HepG2 (cell line): Measurements from ENCODE around the gene TNFRSF6B. TPM values are rescaled to one million over a fixed set of nuclear protein-coding genes. Genes with fewer than 3 reads are reported as not detected.
A peak's percentile ranks its signal among the peaks of the same experiment; 100 is the strongest.

Experiments used
- AKAP8 ChIP-seq: sonication (generic); formaldehyde crosslinking; IDR thresholded peaks from 2 replicates; pipeline ENCODE4 v1.5.1; 2020; ENCODE audit warnings: mild to moderate bottlenecking, missing genetic modification reagents
- ARID4A ChIP-seq: sonication (generic); formaldehyde crosslinking; IDR thresholded peaks from 2 replicates; pipeline ENCODE4 v1.5.0; 2020; ENCODE audit warnings: mild to moderate bottlenecking, missing genetic modification reagents, borderline replicate concordance
- ATAD3A ChIP-seq: sonication (generic); formaldehyde crosslinking; IDR thresholded peaks from 2 replicates; pipeline ENCODE4 v1.4.0; 2020; ENCODE audit warnings: missing genetic modification reagents
- GTF2F1 ChIP-seq: fragments of 150-350 bp; IDR thresholded peaks from 2 replicates; pipeline ENCODE4 v1.6.1; 2014; ENCODE audit warnings: low read length
- HNF1B ChIP-seq: sonication (generic); formaldehyde crosslinking; IDR thresholded peaks from 2 replicates; pipeline ENCODE4 v1.5.1; 2020; ENCODE audit warnings: mild to moderate bottlenecking, moderate library complexity, missing genetic modification reagents
- MED1 ChIP-seq: sonication (generic); formaldehyde crosslinking; IDR thresholded peaks from 2 replicates; pipeline ENCODE4 v1.4.0; 2020; ENCODE audit warnings: missing genetic modification reagents
- PBX2 ChIP-seq: IDR thresholded peaks from 2 replicates; pipeline ENCODE4 v1.6.1; 2016; ENCODE audit warnings: control low read depth
- REXO4 ChIP-seq: sonication (generic); formaldehyde crosslinking; IDR thresholded peaks from 2 replicates; pipeline ENCODE4 v1.8.0; 2022; ENCODE audit warnings: missing genetic modification reagents, mild to moderate bottlenecking, borderline replicate concordance
- RNF219 ChIP-seq: sonication (generic); formaldehyde crosslinking; IDR thresholded peaks from 2 replicates; pipeline ENCODE4 v1.5.0; 2020; ENCODE audit warnings: mild to moderate bottlenecking, missing genetic modification reagents
- SMAD9 ChIP-seq: sonication (generic); formaldehyde crosslinking; IDR thresholded peaks from 2 replicates; pipeline ENCODE4 v1.5.1; 2020; ENCODE audit warnings: mild to moderate bottlenecking, missing genetic modification reagents
- ZBTB43 ChIP-seq: sonication (generic); formaldehyde crosslinking; conservative IDR thresholded peaks from 2 replicates; pipeline ENCODE4 v1.4.0; 2020; ENCODE audit warnings: missing genetic modification reagents
- ZNF121 ChIP-seq: sonication (generic); formaldehyde crosslinking; IDR thresholded peaks from 2 replicates; pipeline ENCODE4 v1.5.0; 2020; ENCODE audit warnings: mild to moderate bottlenecking, missing genetic modification reagents
- ZNF143 ChIP-seq: sonication (generic); formaldehyde crosslinking; IDR thresholded peaks from 2 replicates; pipeline ENCODE4 v1.4.0; 2020; ENCODE audit warnings: missing genetic modification reagents
- ZNF17 ChIP-seq: sonication (generic); formaldehyde crosslinking; IDR thresholded peaks from 2 replicates; pipeline ENCODE4 v1.5.0; 2020; ENCODE audit warnings: mild to moderate bottlenecking, missing genetic modification reagents
- ZNF362 ChIP-seq: sonication (generic); formaldehyde crosslinking; IDR thresholded peaks from 2 replicates; pipeline ENCODE4 v1.4.0; 2020; ENCODE audit warnings: missing genetic modification reagents, mild to moderate bottlenecking, borderline replicate concordance
- ZNF543 ChIP-seq: sonication (generic); formaldehyde crosslinking; IDR thresholded peaks from 2 replicates; pipeline ENCODE4 v1.4.0; 2020; ENCODE audit warnings: mild to moderate bottlenecking, missing genetic modification reagents
- ZSCAN9 ChIP-seq: IDR thresholded peaks from 2 replicates; pipeline ENCODE4 v1.6.1; 2016; ENCODE audit warnings: borderline replicate concordance
- polyA plus RNA-seq, 8 experiments: library from polyadenylated mRNA; depleted of rRNA in 3 of 8; stranded (reverse) in 7 of 8; unstranded in 1 of 8; fragments of >200 nt; fragmentation: Illumina TruSeq in 4 of 8; extraction: Trizol in 4 of 8; gene quantifications; 2 replicates each; pipeline versions ENCODE4 v1.2.1 to v1.2.3, GENCODE V29; 2011 to 2016; ENCODE audit warnings: low read depth in 4 of 8, missing spikeins in 1 of 8, mixed read lengths in 1 of 8; ENCODE audit not compliant: insufficient read depth in 1 of 8
- total RNA-seq, 5 experiments: library from RNA; depleted of rRNA; stranded (reverse); fragments of >200 nt; fragmentation: Illumina TruSeq; extraction: Trizol; gene quantifications; 2 replicates each; pipeline ENCODE4 v1.2.3, GENCODE V29; 2016; ENCODE audit warnings: low read depth in 1 of 5

TNFRSF6B gene
- total and polyA plus RNA-seq, 2 of the 13 experiments (the other 11 are each of a cell fraction or from before 2014, with no cell fraction given), result 0.24 TPM; not detected in 1

GRCh38 chr20:63736893-63737694 lies 40.6 kb downstream of the TNFRSF6B start (continued):
- TF ChIP-seq SMAD9 (CRISPR knock-in tag), result no peak
- TF ChIP-seq ZNF543 (CRISPR knock-in tag), result no peak; the same call in 1 of the 2 replicates
- no peak for TF ChIP-seq ZSCAN9 (CRISPR knock-in tag)
- TF ChIP-seq AKAP8 (CRISPR knock-in tag), result peak; percentile 95
- TF ChIP-seq RNF219 (CRISPR knock-in tag), result no peak
- TF ChIP-seq ZBTB43, result 0 out of 2 replicates have a peak, but pooled peaks have one; percentile 21
- no peak for TF ChIP-seq REXO4 (CRISPR knock-in tag)
- TF ChIP-seq HNF1B (CRISPR knock-in tag), result no peak
- TF ChIP-seq ZNF143, result no peak
- TF ChIP-seq GTF2F1, result 0 out of 2 replicates have a peak, but pooled peaks have one; percentile 5
- TF ChIP-seq ATAD3A (CRISPR knock-in tag), result no peak
- no peak; the same call in 1 of the 2 replicates for TF ChIP-seq ARID4A (CRISPR knock-in tag)
- peak; percentile 6; the same call in 1 of the 2 replicates for TF ChIP-seq MED1 (CRISPR knock-in tag)
- TF ChIP-seq ZNF121 (CRISPR knock-in tag), result no peak; the same call in 1 of the 2 replicates
- no peak for TF ChIP-seq PBX2 (CRISPR knock-in tag)
- TF ChIP-seq ZNF362 (CRISPR knock-in tag), result 0 out of 2 replicates have a peak, but pooled peaks have one; percentile 41
- TF ChIP-seq ZNF17 (CRISPR knock-in tag), result no peak
